ENCODE measurements around the gene FXR1.

- TF ChIP-seq POLR2AphosphoS5 (IDR thresholded peaks at IDR 0.05; ENCODE audit: low read depth, low read length): no peak
- TF ChIP-seq TAF1 (IDR thresholded peaks at IDR 0.05; ENCODE audit: borderline replicate concordance, low read depth, low read length): no peak
Measured at GRCh38 chr3:181009225-181009624, 96.8 kb downstream of the FXR1 start.
